SK-N-SH (cell line): ENCODE data around the gene SRGAP3.

ENCODE experiments used
- CTCF ChIP-seq: fragments of 200-600 bp; sonication (generic); IDR thresholded peaks from 2 replicates; pipeline ENCODE4 v1.6.1; 2017; ENCODE audit warnings: antibody characterized with exemption, mild to moderate bottlenecking, moderate library complexity
- USF2 ChIP-seq: fragments of 150-350 bp; IDR thresholded peaks from 2 replicates; pipeline ENCODE4 v1.6.1; 2017; ENCODE audit warnings: antibody characterized with exemption, low read length, low read depth, borderline replicate concordance
- TF ChIP-seq, protein P1 (sequence below): IDR thresholded peaks from 2 replicates; pipeline ENCODE4 v1.4.0; 2012; ENCODE audit warnings: low read depth, borderline replicate concordance

- no peak for TF ChIP-seq CTCF
- TF ChIP-seq, protein P1, sequence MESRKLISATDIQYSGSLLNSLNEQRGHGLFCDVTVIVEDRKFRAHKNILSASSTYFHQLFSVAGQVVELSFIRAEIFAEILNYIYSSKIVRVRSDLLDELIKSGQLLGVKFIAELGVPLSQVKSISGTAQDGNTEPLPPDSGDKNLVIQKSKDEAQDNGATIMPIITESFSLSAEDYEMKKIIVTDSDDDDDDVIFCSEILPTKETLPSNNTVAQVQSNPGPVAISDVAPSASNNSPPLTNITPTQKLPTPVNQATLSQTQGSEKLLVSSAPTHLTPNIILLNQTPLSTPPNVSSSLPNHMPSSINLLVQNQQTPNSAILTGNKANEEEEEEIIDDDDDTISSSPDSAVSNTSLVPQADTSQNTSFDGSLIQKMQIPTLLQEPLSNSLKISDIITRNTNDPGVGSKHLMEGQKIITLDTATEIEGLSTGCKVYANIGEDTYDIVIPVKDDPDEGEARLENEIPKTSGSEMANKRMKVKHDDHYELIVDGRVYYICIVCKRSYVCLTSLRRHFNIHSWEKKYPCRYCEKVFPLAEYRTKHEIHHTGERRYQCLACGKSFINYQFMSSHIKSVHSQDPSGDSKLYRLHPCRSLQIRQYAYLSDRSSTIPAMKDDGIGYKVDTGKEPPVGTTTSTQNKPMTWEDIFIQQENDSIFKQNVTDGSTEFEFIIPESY: no peak
- TF ChIP-seq USF2: no peak
These were observed 297.3 kb downstream of the SRGAP3 start for GRCh38 chr3:8952130-8952529.
